Colonic mucosa (tissue), 4 donors: ENCODE measurements around the gene AKR1B1. TPM values are rescaled to one million over a fixed set of nuclear protein-coding genes. Genes with fewer than 3 reads are reported as not detected.
A peak's percentile ranks its signal among the peaks of the same experiment; 100 is the strongest.

Experiments used
- DNase-seq: peaks from one replicate; pipeline ENCODE4 v3.0.0-alpha.2; 2020
- H3K27ac ChIP-seq: fragments of 200-600 bp; one replicate; pipeline ENCODE4 v1.8.0; 2021
- H3K27me3 ChIP-seq: fragments of 200-600 bp; one replicate; pipeline ENCODE4 v1.8.0; 2021
- H3K36me3 ChIP-seq: fragments of 200-600 bp; one replicate; pipeline ENCODE4 v1.8.0; 2021
- H3K4me1 ChIP-seq: fragments of 200-600 bp; one replicate; pipeline ENCODE4 v1.8.0; 2021; ENCODE audit warnings: mild to moderate bottlenecking
- H3K4me3 ChIP-seq: fragments of 200-600 bp; one replicate; pipeline ENCODE4 v1.8.0; 2021
- H3K9ac ChIP-seq, 2 donors: one replicate each; pipeline ENCODE4 v1.7.0; 2013; ENCODE audit warnings: control low read depth in 2 of 2, low read depth in 2 of 2, low read length in 2 of 2
- H3K9me3 ChIP-seq: fragments of 200-600 bp; one replicate; pipeline ENCODE4 v1.8.0; 2021
- CTCF ChIP-seq: fragments of 200-600 bp; IDR thresholded peaks from one replicate; pipeline ENCODE4 v1.8.0; 2022; ENCODE audit warnings: antibody characterized with exemption, mild to moderate bottlenecking
- intact Hi-C: fragments of 100-400 bp; cut with DNase I; formaldehyde crosslinking; loops from one replicate; pipeline ENCODE4 v1.14.1; 2022
- total RNA-seq, 2 donors: library from RNA; stranded (reverse); fragmentation: NEBNext Ultra II Directional in 1 of 2; extraction: Animal tissue kit (Norgen Biotek cat#: 25700) in 1 of 2; gene quantifications; one replicate each; pipeline ENCODE4 v1.2.1, GENCODE V29; 2021
- donor health status: healthy.
- donor health status: DM: no; HTN: no; CAD: no.
- donor health status: DM: no; HTN: no; CAD: no.

Gene AKR1B1
- total RNA-seq, 2 donors from 2014 or later = 24.9 to 26.9 TPM

- no peaks in the 10 kb centered on the region for H3K9me3 ChIP-seq
- H3K27ac ChIP-seq = peak overlapping the region; percentile 35
- no peak for DNase-seq
- no peak overlapping the region for H3K4me3 ChIP-seq
- no peak for TF ChIP-seq CTCF
- H3K36me3 ChIP-seq = no peaks in the 10 kb centered on the region
- H3K9ac ChIP-seq = peak overlapping the region in 1 of 2 donors; percentile 7
- H3K4me1 ChIP-seq = peaks cover 6% of the 10 kb centered on the region
- H3K27me3 ChIP-seq = no peaks in the 10 kb centered on the region
- intact Hi-C loops = no loop called here
Measured at GRCh38 chr7:134454277-134454676, 4.6 kb downstream of the AKR1B1 start.

DNA sequence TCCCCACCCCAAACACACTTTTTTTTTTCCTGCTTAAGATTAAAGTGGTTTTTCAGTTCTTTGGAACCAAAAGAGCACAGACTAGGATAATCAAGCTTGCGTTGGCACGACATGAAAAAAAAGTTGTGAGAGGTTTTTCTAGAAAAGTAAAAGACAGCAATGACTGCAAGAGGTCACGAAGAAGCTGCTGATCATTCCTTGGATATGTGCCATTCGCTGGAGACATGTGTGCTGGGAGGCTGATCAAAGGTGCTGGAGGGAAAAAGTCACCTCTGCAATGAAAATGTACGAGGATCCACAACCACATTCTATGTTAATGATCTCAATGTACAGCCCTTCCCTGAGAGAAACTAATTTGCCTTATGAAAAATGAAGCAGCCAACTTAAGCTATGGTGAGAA is 5.4 kb downstream of the AKR1B1 start:
- TF ChIP-seq CTCF = no peak
- H3K9me3 ChIP-seq = no peaks in the 10 kb centered on the region
- H3K27me3 ChIP-seq = no peaks in the 10 kb centered on the region
- intact Hi-C loops = no loop called here
- H3K4me1 ChIP-seq = peaks cover 6% of the 10 kb centered on the region
- no peak for DNase-seq
- H3K27ac ChIP-seq = peak overlapping the region; percentile 2
- H3K4me3 ChIP-seq = no peak overlapping the region
- H3K9ac ChIP-seq = no peak overlapping the region
- H3K36me3 ChIP-seq = no peaks in the 10 kb centered on the region

GRCh38 chr7:134452991-134453473 is 5.9 kb downstream of the AKR1B1 start:
- no peaks in the 10 kb centered on the region for H3K9me3 ChIP-seq
- peaks cover 6% of the 10 kb centered on the region for H3K4me1 ChIP-seq
- H3K36me3 ChIP-seq = no peaks in the 10 kb centered on the region
- peak overlapping the region; percentile 2 for H3K27ac ChIP-seq
- DNase-seq = no peak
- no peak overlapping the region for H3K9ac ChIP-seq
- TF ChIP-seq CTCF = no peak
- intact Hi-C loops = no loop called here
- no peaks in the 10 kb centered on the region for H3K27me3 ChIP-seq
- H3K4me3 ChIP-seq = no peak overlapping the region

- TF ChIP-seq CTCF = no peak
- no peak overlapping the region for H3K9ac ChIP-seq
Measured at GRCh38 chr7:134452419-134452838, 6.5 kb downstream of the AKR1B1 start.

DNA sequence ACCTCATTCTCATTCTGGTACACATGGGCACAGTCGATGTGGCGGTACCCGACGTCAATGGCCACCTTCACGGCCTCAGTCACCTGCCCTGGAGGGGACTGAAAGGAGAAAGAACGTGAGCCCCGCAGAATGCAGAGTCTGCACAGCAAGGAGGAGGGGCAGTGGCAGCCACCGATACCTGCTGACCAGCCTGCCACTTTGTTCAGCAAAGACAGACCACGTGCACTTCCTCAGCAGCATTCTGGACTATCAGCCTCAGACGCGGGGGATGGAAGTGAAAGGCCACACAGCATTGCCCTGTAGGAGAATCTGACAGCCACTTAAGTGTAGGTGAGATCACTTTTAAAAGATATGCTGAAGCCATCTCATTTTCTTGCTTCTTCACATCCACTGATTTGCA is 7.2 kb downstream of the AKR1B1 start:
- no peak for TF ChIP-seq CTCF
- intact Hi-C loops = no loop called here
- no peaks in the 10 kb centered on the region for H3K27me3 ChIP-seq
- H3K36me3 ChIP-seq = no peaks in the 10 kb centered on the region
- H3K4me1 ChIP-seq = peaks cover 6% of the 10 kb centered on the region
- H3K27ac ChIP-seq = no peak overlapping the region
- no peak for DNase-seq
- H3K4me3 ChIP-seq = no peak overlapping the region
- H3K9ac ChIP-seq = no peak overlapping the region
- no peaks in the 10 kb centered on the region for H3K9me3 ChIP-seq

More at GRCh38 chr7:134452419-134452838, 6.5 kb downstream of the AKR1B1 start:
- H3K27me3 ChIP-seq = no peaks in the 10 kb centered on the region
- H3K36me3 ChIP-seq = no peaks in the 10 kb centered on the region
- H3K4me3 ChIP-seq = no peak overlapping the region
- no peaks in the 10 kb centered on the region for H3K9me3 ChIP-seq
- DNase-seq = no peak
- peak overlapping the region; percentile 51 for H3K27ac ChIP-seq
- peaks cover 6% of the 10 kb centered on the region for H3K4me1 ChIP-seq
- intact Hi-C loops = no loop called here
